ENCODE results near the gene ARHGEF38.
"Not testable (repeated sequence)": the region's sequence is repeated elsewhere in the genome, so short reads cannot be mapped to it uniquely, and the experiment has no call there.

Gene ARHGEF38

DNA sequence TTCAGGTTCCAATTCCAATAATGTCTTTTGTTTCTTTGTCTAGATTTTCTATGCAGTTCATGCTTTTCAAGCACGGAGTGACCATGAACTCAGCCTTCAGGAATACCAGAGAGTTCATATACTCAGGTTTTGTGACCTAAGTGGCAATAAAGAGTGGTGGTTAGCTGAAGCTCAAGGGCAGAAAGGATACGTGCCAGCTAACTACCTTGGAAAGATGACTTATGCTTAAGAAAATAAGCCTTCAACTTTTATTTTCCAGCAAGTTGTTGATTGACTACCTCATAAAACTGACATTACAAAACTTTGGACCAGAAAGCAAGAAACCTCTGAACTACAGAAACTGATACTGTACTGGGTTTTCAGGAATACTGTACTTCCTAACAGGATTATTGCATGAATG, 125.3 kb downstream of the ARHGEF38 start:
- Histone ChIP-seq H3K36me3 (ENCODE audit: control insufficient read depth, insufficient read depth, low read length) (peaks cover 1% of the 10 kb centered on the region), H3K4me1 (ENCODE audit: control insufficient read depth, insufficient read depth, low read length) (no peaks in the 10 kb centered on the region), H3K27me3 (ENCODE audit: control insufficient read depth, insufficient read depth, low read length) (no peaks in the 10 kb centered on the region), H3K9ac (ENCODE audit: low read length) (no peak overlapping the region), H3K4me3 (ENCODE audit: low read length) (no peak overlapping the region), H3K27ac (ENCODE audit: low read depth, low read length) (no peak overlapping the region)

DNA sequence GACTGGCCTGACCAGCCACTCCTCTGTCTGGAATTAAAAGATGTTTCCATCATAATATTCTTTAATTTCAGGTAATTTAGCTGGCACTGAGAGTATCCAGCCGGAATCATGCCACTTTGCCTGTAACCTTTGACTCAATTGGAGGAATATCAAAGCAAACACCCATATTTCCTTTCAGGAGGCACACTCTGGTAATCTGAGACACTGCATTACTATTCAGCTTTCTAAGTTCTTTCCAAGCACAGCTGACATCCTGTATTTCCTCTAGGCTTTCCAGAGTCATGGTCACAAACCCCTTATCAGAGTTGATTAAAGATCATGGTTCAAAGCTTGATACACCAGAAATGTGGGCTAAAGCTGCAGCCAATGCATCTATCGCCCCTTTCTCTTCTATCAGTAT, 126.8 kb downstream of the ARHGEF38 start:
- Histone ChIP-seq H3K4me1 (ENCODE audit: control insufficient read depth, insufficient read depth, low read length) (no peaks in the 10 kb centered on the region), H3K27me3 (ENCODE audit: control insufficient read depth, insufficient read depth, low read length) (no peaks in the 10 kb centered on the region), H3K9ac (ENCODE audit: low read length) (no peak overlapping the region), H3K36me3 (ENCODE audit: control insufficient read depth, insufficient read depth, low read length) (peaks cover 4% of the 10 kb centered on the region), H3K27ac (ENCODE audit: low read depth, low read length) (no peak overlapping the region), H3K4me3 (ENCODE audit: low read length) (no peak overlapping the region)

DNA sequence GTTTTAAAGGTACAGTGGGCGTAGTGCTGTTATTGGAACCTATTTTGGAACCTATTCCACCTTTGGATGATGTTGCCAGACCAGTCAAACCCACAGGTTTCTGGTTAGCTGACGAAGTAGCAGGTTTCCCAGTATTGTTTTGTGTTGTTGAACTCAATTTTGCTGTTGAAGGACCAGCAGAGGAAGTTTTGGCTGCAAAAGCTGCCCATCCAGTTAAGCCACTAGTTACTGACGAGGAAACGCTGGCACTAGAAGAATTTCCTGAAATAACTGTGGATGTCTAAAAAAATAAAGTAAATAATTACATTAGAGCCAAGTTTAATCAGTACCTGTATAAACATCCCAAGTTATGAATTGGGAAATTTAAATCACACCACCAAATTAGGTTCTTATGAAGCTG, 130.6 kb downstream of the ARHGEF38 start:
- peaks cover 4% of the 10 kb centered on the region for H3K36me3 ChIP-seq (ENCODE audit: control insufficient read depth, insufficient read depth, low read length)
- no peak overlapping the region for H3K27ac ChIP-seq (ENCODE audit: low read depth, low read length)

DNA sequence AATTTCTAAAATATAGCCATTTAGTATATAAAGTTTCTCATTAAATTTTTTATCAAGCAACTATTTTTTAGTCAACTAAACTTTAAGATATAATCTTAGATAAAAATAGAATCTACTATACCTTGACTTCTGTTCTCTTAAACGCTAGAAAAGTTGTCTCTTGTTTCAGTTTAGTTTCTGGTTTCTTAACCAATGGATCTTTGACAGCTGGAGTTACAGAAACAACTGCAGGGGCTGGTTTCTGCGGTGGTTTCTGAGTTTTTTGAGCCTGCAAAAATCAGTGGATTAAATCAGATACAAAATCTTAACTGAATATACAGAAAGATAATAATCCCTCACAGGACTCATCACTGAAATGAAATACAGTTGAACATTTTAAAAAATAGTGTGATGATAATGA, 134.2 kb downstream of the ARHGEF38 start:
- no peak overlapping the region for H3K27ac ChIP-seq (ENCODE audit: low read depth, low read length)
- no peak overlapping the region for H3K9ac ChIP-seq (ENCODE audit: low read length)
- H3K27me3 ChIP-seq (ENCODE audit: control insufficient read depth, insufficient read depth, low read length) = no peaks in the 10 kb centered on the region
- no peak overlapping the region for H3K4me3 ChIP-seq (ENCODE audit: low read length)
- peaks cover 12% of the 10 kb centered on the region for H3K36me3 ChIP-seq (ENCODE audit: control insufficient read depth, insufficient read depth, low read length)
- H3K4me1 ChIP-seq (ENCODE audit: control insufficient read depth, insufficient read depth, low read length) = no peaks in the 10 kb centered on the region

More for the DNA sequence above, 130.6 kb downstream of the ARHGEF38 start:
- H3K9ac ChIP-seq (ENCODE audit: low read length) = no peak overlapping the region
- no peak overlapping the region for H3K4me3 ChIP-seq (ENCODE audit: low read length)
- H3K27me3 ChIP-seq (ENCODE audit: control insufficient read depth, insufficient read depth, low read length) = no peaks in the 10 kb centered on the region
- no peaks in the 10 kb centered on the region for H3K4me1 ChIP-seq (ENCODE audit: control insufficient read depth, insufficient read depth, low read length)

DNA sequence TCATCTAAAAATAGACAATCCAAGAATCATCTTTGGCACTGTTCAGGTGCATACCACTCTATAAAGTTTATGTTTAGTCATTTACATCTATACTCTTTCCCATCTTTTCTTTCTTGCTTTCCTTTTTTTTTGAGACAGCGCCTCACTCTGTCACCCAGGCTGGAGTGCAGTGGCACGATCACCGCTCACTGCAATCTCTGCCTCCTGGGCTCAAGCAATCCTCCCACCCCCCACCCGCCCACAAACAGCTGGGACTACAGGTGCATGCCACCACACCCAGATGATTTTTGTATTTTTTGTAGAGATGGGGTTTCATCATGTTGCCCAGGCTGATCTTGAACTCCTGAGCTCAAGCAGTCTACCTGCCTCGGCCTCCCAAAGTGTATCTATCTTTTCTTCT, 142.4 kb downstream of the ARHGEF38 start:
- not testable (repeated sequence) for H3K9ac ChIP-seq (ENCODE audit: low read length); H3K27me3 ChIP-seq (ENCODE audit: control insufficient read depth, insufficient read depth, low read length); H3K27ac ChIP-seq (ENCODE audit: low read depth, low read length); H3K4me3 ChIP-seq (ENCODE audit: low read length); H3K4me1 ChIP-seq (ENCODE audit: control insufficient read depth, insufficient read depth, low read length); H3K36me3 ChIP-seq (ENCODE audit: control insufficient read depth, insufficient read depth, low read length)

DNA sequence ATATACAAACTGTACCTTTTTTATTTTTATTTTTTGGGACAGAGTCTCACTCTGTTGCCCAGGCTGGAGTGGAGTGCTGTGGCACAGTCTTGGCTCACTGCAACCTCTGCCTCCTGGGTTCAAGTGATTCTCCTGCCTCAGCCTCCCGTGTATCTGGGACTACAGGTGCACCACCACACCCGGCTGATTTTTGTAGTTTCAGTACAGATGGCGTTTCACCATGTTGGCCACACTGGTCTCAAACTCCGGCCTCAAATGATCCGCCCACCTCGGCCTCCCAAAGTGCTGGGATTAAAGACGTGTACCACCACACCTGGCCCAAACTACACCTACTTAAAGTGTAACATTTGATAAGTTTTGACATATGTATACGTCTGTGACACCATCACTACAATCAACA, 143.4 kb downstream of the ARHGEF38 start:
- not testable (repeated sequence) for H3K27ac ChIP-seq (ENCODE audit: low read depth, low read length); H3K4me1 ChIP-seq (ENCODE audit: control insufficient read depth, insufficient read depth, low read length); H3K4me3 ChIP-seq (ENCODE audit: low read length); H3K36me3 ChIP-seq (ENCODE audit: control insufficient read depth, insufficient read depth, low read length); H3K9ac ChIP-seq (ENCODE audit: low read length); H3K27me3 ChIP-seq (ENCODE audit: control insufficient read depth, insufficient read depth, low read length)

DNA sequence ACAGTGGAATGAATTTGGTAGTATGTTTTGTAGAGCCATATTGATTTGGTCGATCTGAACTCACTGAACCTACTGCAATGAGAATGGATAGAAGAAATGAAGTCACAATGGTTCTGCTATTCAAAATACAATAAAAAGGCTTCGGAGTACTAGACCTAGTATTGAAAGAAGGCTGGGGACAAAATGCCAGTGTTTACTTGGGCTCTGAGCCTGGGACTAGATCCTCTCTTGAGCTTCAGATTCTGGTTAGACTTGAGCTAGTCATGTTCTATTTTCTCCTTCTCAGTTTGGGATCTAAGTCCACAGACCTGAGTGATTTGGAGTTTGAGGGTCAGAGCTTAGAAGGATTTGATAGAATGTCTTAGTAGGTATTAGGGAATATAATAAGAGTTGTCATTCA, 146.2 kb downstream of the ARHGEF38 start:
- H3K36me3 ChIP-seq (ENCODE audit: control insufficient read depth, insufficient read depth, low read length) = no peaks in the 10 kb centered on the region
- H3K27ac ChIP-seq (ENCODE audit: low read depth, low read length) = no peak overlapping the region
- H3K4me3 ChIP-seq (ENCODE audit: low read length) = no peak overlapping the region
- H3K4me1 ChIP-seq (ENCODE audit: control insufficient read depth, insufficient read depth, low read length) = no peaks in the 10 kb centered on the region
- H3K27me3 ChIP-seq (ENCODE audit: control insufficient read depth, insufficient read depth, low read length) = no peaks in the 10 kb centered on the region
- no peak overlapping the region for H3K9ac ChIP-seq (ENCODE audit: low read length)

DNA sequence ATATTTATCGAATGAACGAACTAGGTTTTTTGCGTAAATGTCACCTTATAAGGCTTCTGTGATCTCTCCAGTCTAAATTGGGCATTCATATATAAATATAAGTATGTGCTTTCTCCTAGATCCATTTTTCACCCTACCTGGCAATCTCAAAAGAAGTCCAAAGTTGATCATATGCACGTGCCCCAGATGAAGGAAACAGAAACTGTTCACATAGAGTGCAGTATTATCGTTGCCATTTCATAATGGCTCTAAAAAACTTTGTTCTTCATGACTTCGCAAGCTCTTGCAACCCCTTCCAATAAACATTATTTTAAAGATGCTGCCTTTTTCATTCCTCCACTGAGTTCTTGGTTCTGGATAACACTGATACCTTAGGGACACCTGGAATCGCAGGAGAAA, 155.4 kb downstream of the ARHGEF38 start:
- Histone ChIP-seq H3K27me3 (ENCODE audit: control insufficient read depth, insufficient read depth, low read length) (no peaks in the 10 kb centered on the region), H3K27ac (ENCODE audit: low read depth, low read length) (peak overlapping the region; percentile 88), H3K36me3 (ENCODE audit: control insufficient read depth, insufficient read depth, low read length) (no peaks in the 10 kb centered on the region), H3K4me1 (ENCODE audit: control insufficient read depth, insufficient read depth, low read length) (peaks cover 8% of the 10 kb centered on the region), H3K9ac (ENCODE audit: low read length) (peak overlapping the region; percentile 84), H3K4me3 (ENCODE audit: low read length) (peak overlapping the region; percentile 96)

DNA sequence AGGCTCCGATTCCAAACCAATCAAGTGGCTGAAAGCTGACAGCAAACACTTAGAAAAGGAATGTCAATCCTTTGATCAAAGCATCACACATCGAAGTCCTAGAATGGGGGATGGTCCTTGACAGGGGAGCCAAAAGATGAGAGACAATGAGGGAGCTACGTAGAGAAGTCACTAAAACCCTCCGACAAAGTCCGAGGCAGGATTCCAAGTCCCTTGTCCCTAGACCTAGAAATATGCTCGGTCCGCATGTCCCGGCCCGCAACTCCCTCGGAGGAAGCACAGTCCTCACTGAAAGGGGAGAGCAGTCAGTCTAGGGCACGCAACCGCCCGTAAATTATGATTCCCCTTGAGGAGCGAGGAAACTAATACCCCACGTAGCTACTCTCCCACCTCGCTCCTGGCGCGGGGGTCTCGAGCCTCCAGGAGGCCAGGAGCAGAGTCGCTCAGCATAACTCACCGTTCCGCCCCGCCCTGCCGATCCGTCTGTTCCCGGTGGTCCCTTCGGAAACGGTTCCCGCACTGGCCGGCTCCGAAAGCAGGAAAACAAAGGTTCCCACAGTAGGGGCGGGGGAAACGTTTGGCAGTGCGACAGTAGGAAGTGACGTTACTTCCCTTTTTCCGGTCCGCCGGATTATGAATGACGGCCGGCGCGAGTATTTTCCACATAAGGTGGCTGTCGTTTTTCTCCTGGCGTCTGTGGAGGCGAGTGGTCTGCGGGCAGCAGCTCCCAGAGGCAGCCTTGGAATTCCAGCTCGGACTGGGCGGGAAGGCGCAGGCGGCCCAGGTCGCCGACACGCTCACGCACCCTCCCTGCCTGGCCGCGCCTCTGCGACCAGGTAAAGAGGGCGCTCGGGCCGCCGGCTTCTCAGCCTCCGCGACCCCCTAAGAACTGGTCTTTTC, 156.0 kb downstream of the ARHGEF38 start, which contains the start of the genes GSTCD and INTS12:
GSTCD (plus strand) TSS at position 604 of the 900 bp plus-strand sequence. CDS start 8,830 bp downstream, outside the sequence.
INTS12 (minus strand) TSS at position 509 of the 900 bp plus-strand sequence. CDS start 8,684 bp downstream, outside the sequence.
- peak within 1 kb of the TSS; percentile 84 for H3K9ac ChIP-seq (ENCODE audit: low read length)
- H3K27me3 ChIP-seq (ENCODE audit: control insufficient read depth, insufficient read depth, low read length) = no peaks in the 10 kb centered on the region

DNA sequence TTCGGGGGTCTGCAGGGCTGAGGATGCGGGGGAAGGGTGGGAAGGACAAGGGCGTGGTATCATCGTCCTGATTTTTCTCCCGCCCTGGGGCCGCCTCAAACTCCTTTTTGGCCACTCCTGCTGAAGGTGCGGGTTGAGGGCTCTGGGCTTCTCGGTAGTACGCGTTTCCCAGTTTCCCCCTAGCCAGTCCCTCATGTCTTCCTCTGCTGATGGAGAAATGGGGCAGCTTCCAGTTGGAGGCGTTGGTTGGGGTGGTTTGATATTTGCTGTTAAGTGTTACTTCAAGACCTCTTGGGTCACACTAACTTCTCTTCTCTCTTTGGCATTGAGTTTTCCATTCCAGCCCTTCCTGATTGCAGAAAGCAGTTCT, 156.6 kb downstream of the ARHGEF38 start:
- peak overlapping the region; percentile 88 for H3K27ac ChIP-seq (ENCODE audit: low read depth, low read length)
- H3K9ac ChIP-seq (ENCODE audit: low read length) = peak overlapping the region; percentile 49
- H3K27me3 ChIP-seq (ENCODE audit: control insufficient read depth, insufficient read depth, low read length) = no peaks in the 10 kb centered on the region
- H3K4me1 ChIP-seq (ENCODE audit: control insufficient read depth, insufficient read depth, low read length) = peaks cover 8% of the 10 kb centered on the region
- H3K4me3 ChIP-seq (ENCODE audit: low read length) = peak overlapping the region; percentile 96
- no peaks in the 10 kb centered on the region for H3K36me3 ChIP-seq (ENCODE audit: control insufficient read depth, insufficient read depth, low read length)

More for the DNA sequence above, 156.0 kb downstream of the ARHGEF38 start, which contains the start of the genes GSTCD and INTS12:
- Histone ChIP-seq H3K4me3 (ENCODE audit: low read length) (peak within 1 kb of the TSS; percentile 96), H3K4me1 (ENCODE audit: control insufficient read depth, insufficient read depth, low read length) (peaks cover 8% of the 10 kb centered on the region), H3K27ac (ENCODE audit: low read depth, low read length) (peak within 1 kb of the TSS; percentile 88), H3K36me3 (ENCODE audit: control insufficient read depth, insufficient read depth, low read length) (no peaks in the 10 kb centered on the region)

DNA sequence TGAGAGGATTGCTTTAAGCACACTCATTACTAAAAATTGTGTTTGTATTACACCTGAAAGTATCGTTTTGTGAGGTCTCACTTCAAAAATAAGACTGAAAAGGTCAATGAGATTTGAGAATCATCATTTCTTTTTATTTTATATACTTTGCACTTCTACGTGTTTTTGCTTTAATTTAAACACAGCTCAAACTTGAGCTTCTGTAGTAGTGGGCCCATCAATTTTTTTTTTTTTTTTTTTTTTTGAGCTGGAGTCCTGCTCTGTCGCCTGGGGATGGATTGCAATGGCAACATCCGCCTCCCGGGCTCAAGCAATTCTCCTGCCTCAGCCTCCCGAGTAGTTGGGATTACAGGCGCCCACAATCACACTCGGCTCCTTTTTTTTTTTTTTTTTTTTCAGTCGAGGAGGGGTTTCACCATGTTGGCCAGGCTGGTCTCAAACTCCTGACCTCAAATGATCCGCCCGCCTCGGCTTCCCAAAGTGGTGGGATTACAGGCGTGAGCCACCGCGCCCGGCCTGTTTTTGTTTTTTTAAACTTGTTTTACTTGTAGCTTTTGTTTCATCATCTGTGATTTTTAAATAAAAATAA, 157.7 kb downstream of the ARHGEF38 start:
- peaks cover 8% of the 10 kb centered on the region for H3K4me1 ChIP-seq (ENCODE audit: control insufficient read depth, insufficient read depth, low read length)
- H3K27me3 ChIP-seq (ENCODE audit: control insufficient read depth, insufficient read depth, low read length) = no peaks in the 10 kb centered on the region
- no peaks in the 10 kb centered on the region for H3K36me3 ChIP-seq (ENCODE audit: control insufficient read depth, insufficient read depth, low read length)
- H3K4me3 ChIP-seq (ENCODE audit: low read length) = no peak overlapping the region
- H3K9ac ChIP-seq (ENCODE audit: low read length) = no peak overlapping the region
- no peak overlapping the region for H3K27ac ChIP-seq (ENCODE audit: low read depth, low read length)

DNA sequence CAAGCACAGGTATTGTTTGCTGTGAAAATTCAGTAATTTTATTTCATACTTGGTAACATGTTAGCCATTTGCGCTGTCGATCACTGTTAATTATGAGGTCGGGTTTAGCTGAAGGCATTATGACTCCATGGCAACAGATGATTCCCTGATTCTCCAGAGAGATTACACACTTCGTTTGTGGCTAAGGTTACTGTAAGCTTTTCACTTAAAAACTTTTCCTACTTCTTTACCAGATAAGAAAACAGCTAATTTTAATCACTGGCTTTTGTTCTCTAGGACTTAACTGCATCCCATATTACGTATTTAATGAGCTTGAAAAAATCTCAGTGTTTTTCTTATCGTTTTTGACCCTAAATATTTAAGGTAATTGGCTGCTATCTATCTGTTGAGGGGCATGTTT, 158.3 kb downstream of the ARHGEF38 start:
- Histone ChIP-seq H3K27me3 (ENCODE audit: control insufficient read depth, insufficient read depth, low read length) (no peaks in the 10 kb centered on the region), H3K27ac (ENCODE audit: low read depth, low read length) (no peak overlapping the region), H3K4me1 (ENCODE audit: control insufficient read depth, insufficient read depth, low read length) (peaks cover 8% of the 10 kb centered on the region), H3K36me3 (ENCODE audit: control insufficient read depth, insufficient read depth, low read length) (no peaks in the 10 kb centered on the region), H3K9ac (ENCODE audit: low read length) (no peak overlapping the region), H3K4me3 (ENCODE audit: low read length) (no peak overlapping the region)
